HL-60 (cell line): ENCODE data around the gene CPPED1.

Experiments used
- DNase-seq, 2 experiments: peaks; one replicate each; pipeline ENCODE4 v3.0.0-alpha.2; 2010 to 2020; ENCODE audit warnings: low read depth in 1 of 2, low spot score in 1 of 2
- H3K27ac ChIP-seq: fragments of 250-450 bp; sonication (Bioruptor Pico); replicated peaks from 2 replicates; pipeline ENCODE4 v1.5.1; 2020; ENCODE audit warnings: mild to moderate bottlenecking, moderate library complexity
- H3K27me3 ChIP-seq: fragments of 250-450 bp; sonication (Bioruptor Pico); 2 replicates; pipeline ENCODE4 v1.5.1; 2021; ENCODE audit warnings: mild to moderate bottlenecking, moderate library complexity; ENCODE audit not compliant: insufficient read depth, poor library complexity, severe bottlenecking
- H3K4me3 ChIP-seq: replicated peaks from 2 replicates; pipeline ENCODE4 v1.5.1; 2011; ENCODE audit warnings: mild to moderate bottlenecking, control low read depth, low read length; ENCODE audit not compliant: insufficient read depth
- CTCF ChIP-seq: IDR thresholded peaks from one replicate; pipeline ENCODE4 v1.5.1; 2011; ENCODE audit warnings: low read length, control low read depth, inconsistent platforms; ENCODE audit not compliant: insufficient read depth
- GABPA ChIP-seq: IDR thresholded peaks from 2 replicates; pipeline ENCODE4 v1.6.1; 2012; ENCODE audit warnings: low read depth
- POLR2AphosphoS5 ChIP-seq: IDR thresholded peaks from 2 replicates; pipeline ENCODE4 v1.6.1; 2012; ENCODE audit warnings: low read depth
- REST ChIP-seq: IDR thresholded peaks from 2 replicates; pipeline ENCODE4 v1.6.1; 2012; ENCODE audit warnings: low read depth; ENCODE audit not compliant: insufficient replicate concordance
- SPI1 ChIP-seq: IDR thresholded peaks from 2 replicates; pipeline ENCODE4 v1.6.1; 2012; ENCODE audit warnings: low read depth, mild to moderate bottlenecking, borderline replicate concordance

The CPPED1 gene

GRCh38 chr16:12700161-12700560, 103.5 kb downstream of the CPPED1 start:
- DNase-seq, result no peak
- H3K27me3 ChIP-seq, result no peaks in the 10 kb centered on the region
- H3K27ac ChIP-seq, result no peak overlapping the region
- no peak overlapping the region for H3K4me3 ChIP-seq
- TF ChIP-seq SPI1 (no peak), POLR2AphosphoS5 (no peak), GABPA (no peak), CTCF (no peak), REST (no peak)

GRCh38 chr16:12699161-12699560, 104.5 kb downstream of the CPPED1 start:
- Histone ChIP-seq H3K27ac (no peak overlapping the region), H3K27me3 (no peaks in the 10 kb centered on the region), H3K4me3 (no peak overlapping the region)
- DNase-seq, result no peak
- TF ChIP-seq GABPA (no peak), REST (no peak), POLR2AphosphoS5 (no peak), SPI1 (no peak), CTCF (no peak)

GRCh38 chr16:12697437-12697836, 106.2 kb downstream of the CPPED1 start:
- Histone ChIP-seq H3K27me3 (no peaks in the 10 kb centered on the region), H3K27ac (no peak overlapping the region), H3K4me3 (no peak overlapping the region)
- TF ChIP-seq SPI1, result no peak
- no peak for TF ChIP-seq GABPA
- TF ChIP-seq POLR2AphosphoS5, result no peak
- no peak for TF ChIP-seq REST
- no peak for TF ChIP-seq CTCF
- DNase-seq, result no peak
